K562 (cell line): ENCODE data around the gene TSR3. TPM values are rescaled to one million over a fixed set of nuclear protein-coding genes. Genes with fewer than 3 reads are reported as not detected.
A peak's percentile ranks its signal among the peaks of the same experiment; 100 is the strongest.

ENCODE experiments used
- ATAC-seq: fragments of 200-7000 bp; cut with Tn5 transposase; 3 replicates; pipeline ENCODE4 v1.9.1; 2020; ENCODE audit warnings: moderate library complexity
- BruUV-seq: library from RNA; stranded (reverse); fragments of 400-500 nt; replicated peaks from 2 replicates; lab custom pipeline; 2021; lab: Mats Ljungman, UMichigan
- CTCF ChIA-PET: fragments of 300-600 bp; formaldehyde crosslinking; extraction: SDS; loops from one replicate; lab custom pipeline; 2021; ENCODE audit warnings: low intra/inter-chr PET ratio; lab: Yijun Ruan, JAX
- POLR2A ChIA-PET: fragments of 300-600, 350-650 bp; sonication (Branson Sonifier 250); formaldehyde crosslinking; extraction: SDS; loops from one replicate; lab custom pipeline; 2021; ENCODE audit warnings: antibody characterized with exemption, inconsistent platforms; lab: Yijun Ruan, JAX
- DNase-seq, 4 experiments: peaks; one replicate each; pipeline versions ENCODE4 v3.0.0 to v3.0.0-alpha.2; 2011 to 2018; ENCODE audit warnings: low spot score in 3 of 4, mixed read lengths in 3 of 4; ENCODE audit errors: extremely low read depth in 1 of 4
- FAIRE-seq: peaks from 2 replicates; lab custom pipeline; 2011; peaks lifted over from hg19 to GRCh38; lab: Jason Lieb, UNC
- H2AFZ ChIP-seq: 2 replicates; pipeline ENCODE4 v1.6.0; 2011; ENCODE audit warnings: low read depth, low read length, control low read depth, inconsistent platforms
- H3K27ac ChIP-seq: fragments of 200-600 bp; 3 replicates; pipeline ENCODE4 v1.8.0; 2011; ENCODE audit warnings: low read depth, mild to moderate bottlenecking, control low read depth, inconsistent platforms, low read length, moderate library complexity, mixed read lengths; ENCODE audit errors: extremely low read depth
- H3K27me3 ChIP-seq, 2 experiments: fragments of 300-600 bp in 1 of 2; 2 replicates in 1 of 2; 3 replicates in 1 of 2; pipeline versions ENCODE4 v1.6.0 to v1.8.0; 2011; ENCODE audit warnings: inconsistent platforms in 2 of 2, low read length in 2 of 2, mild to moderate bottlenecking in 1 of 2, mixed read lengths in 1 of 2, moderate library complexity in 1 of 2; ENCODE audit not compliant: control insufficient read depth in 2 of 2, insufficient read depth in 2 of 2
- H3K36me3 ChIP-seq: fragments of 300-600 bp; 3 replicates; pipeline ENCODE4 v1.8.0; 2011; ENCODE audit warnings: mild to moderate bottlenecking, low read length, inconsistent platforms; ENCODE audit not compliant: control insufficient read depth, insufficient read depth
- H3K4me1 ChIP-seq, 2 experiments: fragments of 200-600 bp in 1 of 2; replicated peaks in 1 of 2; 2 replicates in 1 of 2; 3 replicates in 1 of 2; pipeline versions ENCODE4 v1.5.1 to v1.8.0; 2011; ENCODE audit warnings: inconsistent platforms in 2 of 2, low read length in 2 of 2, mild to moderate bottlenecking in 1 of 2, mixed read lengths in 1 of 2, moderate library complexity in 1 of 2; ENCODE audit not compliant: control insufficient read depth in 2 of 2, insufficient read depth in 2 of 2
- H3K4me2 ChIP-seq: 2 replicates; pipeline ENCODE4 v1.6.1; 2011; ENCODE audit warnings: low read length, control low read depth, inconsistent platforms, mixed read lengths; ENCODE audit not compliant: insufficient read depth
- H3K4me3 ChIP-seq: fragments of 200-600 bp; sonication (generic), shearing (Covaris generic); 2 replicates; pipeline ENCODE4 v1.5.1; 2016; ENCODE audit warnings: control low read depth, inconsistent platforms
- H3K79me2 ChIP-seq: fragments of 200-600 bp; 3 replicates; pipeline ENCODE4 v1.8.0; 2011; ENCODE audit warnings: low read length, inconsistent platforms; ENCODE audit not compliant: control insufficient read depth, insufficient read depth
- H3K9ac ChIP-seq, 2 experiments: 2 replicates each; pipeline versions ENCODE4 v1.6.0 to v1.6.1; 2011; ENCODE audit warnings: low read depth in 2 of 2, low read length in 2 of 2, control low read depth in 1 of 2, inconsistent platforms in 1 of 2, mild to moderate bottlenecking in 1 of 2, mixed read lengths in 1 of 2; ENCODE audit not compliant: insufficient read depth in 1 of 2
- H3K9me1 ChIP-seq: one replicate; pipeline ENCODE4 v1.6.0; 2011; ENCODE audit warnings: inconsistent platforms, mild to moderate bottlenecking, low read length, moderate library complexity; ENCODE audit not compliant: control insufficient read depth, insufficient read depth
- H3K9me3 ChIP-seq: replicated peaks from 2 replicates; pipeline ENCODE4 v1.5.1; 2011; ENCODE audit warnings: low read depth, low read length, inconsistent platforms; ENCODE audit not compliant: control insufficient read depth, insufficient read depth
- H4K20me1 ChIP-seq: replicated peaks from 2 replicates; pipeline ENCODE4 v1.6.1; 2011; ENCODE audit warnings: low read length, inconsistent platforms, mixed read lengths; ENCODE audit not compliant: control insufficient read depth, insufficient read depth
- ASH1L ChIP-seq: fragments of 450-650 bp; IDR thresholded peaks from 2 replicates; pipeline ENCODE4 v1.6.1; 2018; ENCODE audit warnings: borderline replicate concordance, mild to moderate bottlenecking, low read depth; ENCODE audit not compliant: partially characterized antibody
- CHAMP1 ChIP-seq: fragments of 450-650 bp; IDR thresholded peaks from 2 replicates; pipeline ENCODE4 v1.6.1; 2016; ENCODE audit warnings: mild to moderate bottlenecking
- KHSRP ChIP-seq: fragments of 450-650 bp; IDR thresholded peaks from 2 replicates; pipeline ENCODE4 v1.6.1; 2017
- NCOA6 ChIP-seq: fragments of 450-650 bp; IDR thresholded peaks from 2 replicates; pipeline ENCODE4 v1.6.1; 2017; ENCODE audit warnings: mild to moderate bottlenecking
- POLR2G ChIP-seq: fragments of 200-400 bp; formaldehyde crosslinking; IDR thresholded peaks from 2 replicates; pipeline ENCODE4 v1.6.1; 2017; ENCODE audit warnings: low read depth, mild to moderate bottlenecking, antibody characterized with exemption, low read length, moderate library complexity
- RBFOX2 ChIP-seq: fragments of 200-400 bp; formaldehyde crosslinking; IDR thresholded peaks from 2 replicates; pipeline ENCODE4 v1.6.1; 2017; ENCODE audit warnings: low read depth, mild to moderate bottlenecking, low read length, moderate library complexity
- ZNF224 ChIP-seq: sonication (generic); formaldehyde crosslinking; IDR thresholded peaks from 2 replicates; pipeline ENCODE4 v1.8.0; 2022; ENCODE audit warnings: mild to moderate bottlenecking, missing genetic modification reagents
- ZNF77 ChIP-seq: fragments of 250-450 bp; sonication (Bioruptor Pico); IDR thresholded peaks from 2 replicates; pipeline ENCODE4 v1.5.0; 2020
- WGBS: fragments of 100-300 bp; shearing (Covaris generic); methylation state at CpG from one replicate; pipeline ENCODE4 v1.1.6; 2016; ENCODE audit warnings: low coverage, mixed read lengths; ENCODE audit not compliant: insufficient coverage; ENCODE audit errors: missing lambda C conversion rate; 5-methylcytosine and 5-hydroxymethylcytosine counted together
- in situ Hi-C: fragments of 300-500 bp; cut with MboI; formaldehyde crosslinking; loops from 4 replicates; pipeline ENCODE4 v1.15.0; 2018; ENCODE audit warnings: inconsistent platforms, mixed read lengths
- intact Hi-C: fragments of 100-400 bp; cut with micrococcal nuclease; formaldehyde crosslinking; loops from 2 replicates; pipeline ENCODE4 v1.14.2; 2022
- polyA plus RNA-seq, 8 experiments: library from polyadenylated mRNA; depleted of rRNA in 4 of 8; stranded (reverse) in 5 of 8; unstranded in 3 of 8; fragments of >200 nt; fragmentation: Nextera tagmentation in 2 of 8; fragmentation: Illumina TruSeq in 1 of 8; extraction: Ambion mirVana in 2 of 8; extraction: Trizol in 1 of 8; gene quantifications; 2 replicates each; pipeline versions ENCODE4 v1.2.1 to v1.2.3, GENCODE V29; 2011 to 2014; ENCODE audit warnings: inconsistent platforms in 1 of 8, missing spikeins in 1 of 8
- total RNA-seq, 7 experiments: library from RNA; depleted of rRNA in 6 of 7; stranded (reverse); fragments of >200 nt in 6 of 7; fragmentation: Illumina TruSeq in 2 of 7; extraction: Trizol in 2 of 7; gene quantifications; 2 replicates each; pipeline versions ENCODE4 v1.2.1 to v1.2.3, GENCODE V29; 2011 to 2021; ENCODE audit warnings: low replicate concordance in 1 of 7

TSR3 gene
- total and polyA plus RNA-seq, 9 of the 15 experiments (the other 6 are each of a cell fraction or from before 2014, with no cell fraction given) = 1.5 to 74.8 (median 16.5) TPM

- WGBS = 96% methylated on average over 11 of the region's 27 CpGs
- Histone ChIP-seq H3K4me2 (no peak overlapping the region), H3K79me2 (peaks cover 8% of the 10 kb centered on the region; the same call in 2 of the 3 replicates), H3K4me1 (peaks cover 0 to 54% of the 10 kb centered on the region in 2 experiments; a peak in 2 of 5 replicates), H3K9me3 (no peaks in the 10 kb centered on the region), H3K27me3 (no peaks in the 10 kb centered on the region), H3K9me1 (no peaks in the 10 kb centered on the region), H3K36me3 (peaks cover 64% of the 10 kb centered on the region; the same call in 2 of the 3 replicates), H2AFZ (no peak overlapping the region), H3K27ac (no peak overlapping the region), H4K20me1 (0 out of 2 replicates have a peak, but pooled peaks cover 12% of the 10 kb centered on the region), H3K9ac (no peak overlapping the region; a peak in 1 of 4 replicates), H3K4me3 (no peak overlapping the region)
- TF ChIP-seq ASH1L (no peak), POLR2G (0 out of 2 replicates have a peak, but pooled peaks have one; percentile 16)
- in situ Hi-C loops (no loop called here), intact Hi-C loops (no loop called here)
- BruUV-seq = no TSS peak
- ChIA-PET CTCF (no interaction called here), POLR2A (interaction anchor here (3.8 kb wide), 1 partner anchor 11 kb away, joined by 18 read pairs; no protein-coding TSS in a partner anchor)
- ATAC-seq = no peak
- no peak for DNase-seq
- FAIRE-seq = no peak
These were observed 16.0 kb upstream of the TSR3 start for GRCh38 chr16:1367486-1368174.

- Histone ChIP-seq H3K79me2 (peaks cover 14% of the 10 kb centered on the region), H4K20me1 (0 out of 2 replicates have a peak, but pooled peaks cover 12% of the 10 kb centered on the region), H3K9me1 (no peaks in the 10 kb centered on the region), H3K4me3 (no peak overlapping the region), H3K27ac (no peak overlapping the region), H3K9me3 (no peaks in the 10 kb centered on the region), H3K9ac (0 out of 4 replicates have a peak overlapping the region, but pooled peaks of 1 of the 2 experiments have one; percentile 9), H3K4me2 (no peak overlapping the region), H3K36me3 (peaks cover 72% of the 10 kb centered on the region; the same call in 2 of the 3 replicates), H3K27me3 (no peaks in the 10 kb centered on the region), H3K4me1 (peaks cover 0 to 56% of the 10 kb centered on the region in 2 experiments; a peak in 2 of 5 replicates), H2AFZ (no peak overlapping the region)
- CTCF ChIA-PET = no interaction called here
- ATAC-seq (no peak), DNase-seq (no peak), FAIRE-seq (no peak)
- intact Hi-C loops (no loop called here), in situ Hi-C loops (no loop called here)
- POLR2A ChIA-PET = interaction anchor here (0.5 to 8.1 kb wide), 3 partner anchors 12 to 206 kb away, joined by 3 to 73 read pairs (median 5); no protein-coding TSS in a partner anchor
- no TSS peak for BruUV-seq
- 76% methylated on average over 8 of the region's 24 CpGs for WGBS
- TF ChIP-seq RBFOX2 = peak; percentile 28; the same call in 1 of the 2 replicates
- TF ChIP-seq NCOA6 = no peak
- no peak for TF ChIP-seq KHSRP
- no peak for TF ChIP-seq ZNF224
- TF ChIP-seq POLR2G = peak; percentile 45
- no peak for TF ChIP-seq CHAMP1
- TF ChIP-seq ZNF77 (CRISPR knock-in tag) = no peak
These were observed 15.1 kb upstream of the TSR3 start for GRCh38 chr16:1366712-1367299.
